ENCODE results near the gene PICALM. TPM values are rescaled to one million over a fixed set of nuclear protein-coding genes. Genes with fewer than 3 reads are reported as not detected.
A peak's percentile ranks its signal among the peaks of the same experiment; 100 is the strongest.

The PICALM gene
- total and polyA plus RNA-seq, 2 of the 13 experiments (the other 11 are each of a cell fraction or from before 2014, with no cell fraction given) = 97.6 to 154 TPM

- TF ChIP-seq ZNF720 (CRISPR knock-in tag; IDR thresholded peaks at IDR 0.05) = no peak
- no peak for TF ChIP-seq HOXA3 (CRISPR knock-in tag; IDR thresholded peaks at IDR 0.05)
- no peak for TF ChIP-seq NCOA2 (CRISPR knock-in tag; IDR thresholded peaks at IDR 0.05)
- TF ChIP-seq ZZZ3 (CRISPR knock-in tag; IDR thresholded peaks at IDR 0.05; ENCODE audit: borderline replicate concordance) = no peak
- no peak for TF ChIP-seq ARHGAP35 (CRISPR knock-in tag; IDR thresholded peaks at IDR 0.05; ENCODE audit: borderline replicate concordance)
- TF ChIP-seq MZF1 (CRISPR knock-in tag; IDR thresholded peaks at IDR 0.05; ENCODE audit: borderline replicate concordance) = no peak
- TF ChIP-seq CREBL2 (CRISPR knock-in tag; IDR thresholded peaks at IDR 0.05; ENCODE audit: borderline replicate concordance) = no peak
- no peak for TF ChIP-seq KIAA2018 (CRISPR knock-in tag; IDR thresholded peaks at IDR 0.05; ENCODE audit: borderline replicate concordance)
- TF ChIP-seq STAT5B (CRISPR knock-in tag; IDR thresholded peaks at IDR 0.05) = no peak
- no peak for TF ChIP-seq DPF2 (CRISPR knock-in tag; IDR thresholded peaks at IDR 0.05; ENCODE audit: borderline replicate concordance, low read depth)
- no peak; the same call in 1 of the 2 replicates for TF ChIP-seq NFIC (IDR thresholded peaks at IDR 0.05; ENCODE audit: low read length)
- no peak for TF ChIP-seq KLF15 (CRISPR knock-in tag; IDR thresholded peaks at IDR 0.05; ENCODE audit: borderline replicate concordance)
- 0 out of 2 replicates have a peak, but pooled peaks have one; percentile 28 for TF ChIP-seq ZNF331 (CRISPR knock-in tag; IDR thresholded peaks at IDR 0.05)
- TF ChIP-seq FOXP4 (CRISPR knock-in tag; IDR thresholded peaks at IDR 0.05) = no peak
- no peak for TF ChIP-seq ZNF577 (CRISPR knock-in tag; IDR thresholded peaks at IDR 0.05; ENCODE audit: borderline replicate concordance, low read depth)
These were observed 1.7 kb downstream of the PICALM start (continued) for GRCh38 chr11:86067009-86067850.
